GM21526 (cell line): ENCODE measurements around the gene C12orf76.
A peak's percentile ranks its signal among the peaks of the same experiment; 100 is the strongest.
"Not testable (repeated sequence)": the region's sequence is repeated elsewhere in the genome, so short reads cannot be mapped to it uniquely, and the experiment has no call there.

Experiments used
- ATAC-seq: cut with Tn5 transposase; IDR thresholded peaks from one replicate; pipeline ENCODE4 v1.9.1; 2021; ENCODE audit warnings: moderate library complexity; ENCODE audit not compliant: unreplicated experiment, low FRiP score

Gene C12orf76

GRCh38 chr12:110028323-110028722, 20.0 kb downstream of the C12orf76 start:
- ATAC-seq: no peak

- ATAC-seq: no peak
Measured at GRCh38 chr12:110024051-110024450, 24.3 kb downstream of the C12orf76 start.

GRCh38 chr12:110023059-110023980, 25.0 kb downstream of the C12orf76 start:
- ATAC-seq: no peak

GRCh38 chr12:110020956-110021355, 27.4 kb downstream of the C12orf76 start:
- no peak for ATAC-seq

GRCh38 chr12:110015132-110015531, 33.2 kb downstream of the C12orf76 start:
- no peak for ATAC-seq

GRCh38 chr12:110012659-110013058, 35.7 kb downstream of the C12orf76 start:
- no peak for ATAC-seq

- no peak for ATAC-seq
Measured at GRCh38 chr12:110012137-110012536, 36.2 kb downstream of the C12orf76 start.

GRCh38 chr12:110010853-110011723, 37.2 kb downstream of the C12orf76 start:
- ATAC-seq: no peak

- not testable (repeated sequence) for ATAC-seq
Measured at GRCh38 chr12:110008681-110009398, 39.5 kb downstream of the C12orf76 start.

GRCh38 chr12:110007881-110008280, 40.4 kb downstream of the C12orf76 start:
- ATAC-seq: no peak

GRCh38 chr12:110006115-110006514, 42.2 kb downstream of the C12orf76 start:
- ATAC-seq: no peak

GRCh38 chr12:110005319-110005973, 42.9 kb downstream of the C12orf76 start:
- ATAC-seq: peak; percentile 41

- ATAC-seq: peak; percentile 54
Measured at GRCh38 chr12:110004598-110004997, 43.7 kb downstream of the C12orf76 start.

- no peak for ATAC-seq
Measured at GRCh38 chr12:110002676-110003515, 45.4 kb downstream of the C12orf76 start.

- ATAC-seq: no peak
Measured at GRCh38 chr12:110001596-110001995, 46.7 kb downstream of the C12orf76 start.

GRCh38 chr12:109999983-110000505, 48.3 kb downstream of the C12orf76 start:
- no peak for ATAC-seq

- ATAC-seq: no peak
Measured at GRCh38 chr12:109999649-109999971, 48.7 kb downstream of the C12orf76 start.

GRCh38 chr12:109998904-109999648, 49.2 kb downstream of the C12orf76 start, which contains the start of gene ANKRD13A:
TSS of gene ANKRD13A (plus strand) at chr12:109999430. CDS start at chr12:109999689, 259 bp downstream.
- ATAC-seq: peak; percentile 45
